ENCODE measurements around the gene CLC.
"Not testable (repeated sequence)": the region's sequence is repeated elsewhere in the genome, so short reads cannot be mapped to it uniquely, and the experiment has no call there.

The CLC gene

DNA sequence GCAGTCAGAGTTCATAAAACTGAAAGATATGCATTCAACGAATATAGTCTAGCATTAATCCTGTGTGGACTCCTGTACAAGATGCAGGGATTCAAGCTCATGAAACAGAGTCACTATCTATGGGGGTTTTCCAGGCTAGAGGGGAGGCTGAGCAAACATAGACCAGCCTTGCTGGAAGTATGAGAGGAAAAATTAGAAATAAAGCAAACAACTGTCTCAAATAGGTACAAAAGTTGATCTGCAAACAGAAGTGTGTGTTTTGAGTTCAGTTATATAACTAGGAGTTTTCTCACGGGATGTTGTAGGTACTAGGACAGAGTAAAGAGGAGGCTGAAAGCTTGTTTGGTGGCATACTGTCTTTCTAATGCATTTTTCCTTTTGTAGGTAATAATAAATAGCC, 42.1 kb downstream of the CLC start:
- Histone ChIP-seq H3K9me3 (ENCODE audit: insufficient read depth, low read length) (no peaks in the 10 kb centered on the region), H3K36me3 (replicated peaks; ENCODE audit: low read depth, low read length) (no peaks in the 10 kb centered on the region), H3K4me1 (ENCODE audit: low read length) (peaks cover under 1% of the 10 kb centered on the region; the same call in 1 of the 2 replicates), H3K9ac (ENCODE audit: low read length) (no peak overlapping the region), H3K79me2 (ENCODE audit: low read length) (no peaks in the 10 kb centered on the region), H3K27me3 (ENCODE audit: low read depth, low read length) (peaks cover 96% of the 10 kb centered on the region), H4K20me1 (ENCODE audit: insufficient read depth, low read length) (no peaks in the 10 kb centered on the region), H3K4me3 (ENCODE audit: low read length) (no peak overlapping the region), H2AFZ (ENCODE audit: low read depth, low read length) (no peak overlapping the region), H3K4me2 (ENCODE audit: low read length) (no peak overlapping the region), H3K27ac (ENCODE audit: low read length) (no peak overlapping the region)
- TF ChIP-seq EZH2phosphoT487 (IDR thresholded peaks at IDR 0.05; ENCODE audit: low read depth): no peak
- TF ChIP-seq, protein P1, sequence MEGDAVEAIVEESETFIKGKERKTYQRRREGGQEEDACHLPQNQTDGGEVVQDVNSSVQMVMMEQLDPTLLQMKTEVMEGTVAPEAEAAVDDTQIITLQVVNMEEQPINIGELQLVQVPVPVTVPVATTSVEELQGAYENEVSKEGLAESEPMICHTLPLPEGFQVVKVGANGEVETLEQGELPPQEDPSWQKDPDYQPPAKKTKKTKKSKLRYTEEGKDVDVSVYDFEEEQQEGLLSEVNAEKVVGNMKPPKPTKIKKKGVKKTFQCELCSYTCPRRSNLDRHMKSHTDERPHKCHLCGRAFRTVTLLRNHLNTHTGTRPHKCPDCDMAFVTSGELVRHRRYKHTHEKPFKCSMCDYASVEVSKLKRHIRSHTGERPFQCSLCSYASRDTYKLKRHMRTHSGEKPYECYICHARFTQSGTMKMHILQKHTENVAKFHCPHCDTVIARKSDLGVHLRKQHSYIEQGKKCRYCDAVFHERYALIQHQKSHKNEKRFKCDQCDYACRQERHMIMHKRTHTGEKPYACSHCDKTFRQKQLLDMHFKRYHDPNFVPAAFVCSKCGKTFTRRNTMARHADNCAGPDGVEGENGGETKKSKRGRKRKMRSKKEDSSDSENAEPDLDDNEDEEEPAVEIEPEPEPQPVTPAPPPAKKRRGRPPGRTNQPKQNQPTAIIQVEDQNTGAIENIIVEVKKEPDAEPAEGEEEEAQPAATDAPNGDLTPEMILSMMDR (IDR thresholded peaks at IDR 0.05; ENCODE audit: low read depth, low read length): no peak

DNA sequence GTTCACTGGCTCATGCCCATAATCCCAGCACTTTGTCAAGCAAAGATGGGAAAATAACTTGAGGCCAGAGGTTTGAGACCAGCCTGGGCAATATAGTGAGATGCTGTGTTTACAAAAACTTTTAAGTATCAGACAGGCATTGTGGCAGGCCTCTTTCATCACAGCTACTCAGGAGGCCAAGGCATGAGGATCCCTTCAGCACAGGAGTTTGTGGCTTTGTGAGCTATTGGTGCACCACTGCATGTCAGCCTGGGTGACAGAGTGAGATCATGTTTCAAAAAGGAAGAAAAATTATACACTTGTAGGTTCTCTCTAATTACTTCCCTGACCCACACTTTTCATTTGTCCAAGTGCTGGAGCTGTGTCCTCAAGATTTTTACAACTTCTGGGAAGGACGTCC, 45.0 kb downstream of the CLC start:
- no peaks in the 10 kb centered on the region for H4K20me1 ChIP-seq (ENCODE audit: insufficient read depth, low read length)
- H3K27ac ChIP-seq (ENCODE audit: low read length): no peak overlapping the region
- H3K4me1 ChIP-seq (ENCODE audit: low read length): peaks cover 15% of the 10 kb centered on the region
- H3K36me3 ChIP-seq (replicated peaks; ENCODE audit: low read depth, low read length): no peaks in the 10 kb centered on the region
- no peaks in the 10 kb centered on the region for H3K79me2 ChIP-seq (ENCODE audit: low read length)
- H3K27me3 ChIP-seq (ENCODE audit: low read depth, low read length): peaks cover 81% of the 10 kb centered on the region
- H3K4me3 ChIP-seq (ENCODE audit: low read length): no peak overlapping the region
- H3K9ac ChIP-seq (ENCODE audit: low read length): no peak overlapping the region
- no peak for TF ChIP-seq EZH2phosphoT487 (IDR thresholded peaks at IDR 0.05; ENCODE audit: low read depth)
- TF ChIP-seq, protein P1 (IDR thresholded peaks at IDR 0.05; ENCODE audit: low read depth, low read length): no peak
- no peak overlapping the region for H2AFZ ChIP-seq (ENCODE audit: low read depth, low read length)
- H3K4me2 ChIP-seq (ENCODE audit: low read length): no peak overlapping the region
- no peaks in the 10 kb centered on the region for H3K9me3 ChIP-seq (ENCODE audit: insufficient read depth, low read length)

DNA sequence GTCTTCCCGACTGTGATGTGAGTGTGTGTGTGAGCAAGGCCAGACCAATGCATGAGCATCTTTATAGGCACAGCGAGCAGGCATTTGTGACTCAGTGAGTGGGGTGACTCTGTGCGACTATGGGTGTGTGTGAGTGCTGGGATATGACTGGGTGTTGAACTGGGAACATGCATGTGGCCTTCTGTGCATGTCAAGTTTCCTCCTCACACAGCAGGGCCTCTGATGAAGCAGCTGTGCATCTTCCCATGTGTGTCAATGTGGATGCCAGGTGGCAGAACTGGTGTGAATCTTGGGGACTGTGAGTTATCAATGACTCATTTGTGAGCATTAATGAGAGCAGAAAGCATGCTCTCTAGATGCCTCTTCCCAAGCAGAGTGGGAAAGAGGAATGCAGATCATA, 45.7 kb downstream of the CLC start:
- no peak overlapping the region for H2AFZ ChIP-seq (ENCODE audit: low read depth, low read length)
- H3K4me2 ChIP-seq (ENCODE audit: low read length): no peak overlapping the region
- no peaks in the 10 kb centered on the region for H3K79me2 ChIP-seq (ENCODE audit: low read length)
- H3K4me3 ChIP-seq (ENCODE audit: low read length): no peak overlapping the region
- no peak overlapping the region for H3K27ac ChIP-seq (ENCODE audit: low read length)
- peaks cover 75% of the 10 kb centered on the region for H3K27me3 ChIP-seq (ENCODE audit: low read depth, low read length)
- H3K36me3 ChIP-seq (replicated peaks; ENCODE audit: low read depth, low read length): no peaks in the 10 kb centered on the region
- no peaks in the 10 kb centered on the region for H3K9me3 ChIP-seq (ENCODE audit: insufficient read depth, low read length)
- TF ChIP-seq, protein P1 (IDR thresholded peaks at IDR 0.05; ENCODE audit: low read depth, low read length): no peak
- TF ChIP-seq EZH2phosphoT487 (IDR thresholded peaks at IDR 0.05; ENCODE audit: low read depth): no peak
- H3K9ac ChIP-seq (ENCODE audit: low read length): no peak overlapping the region
- H3K4me1 ChIP-seq (ENCODE audit: low read length): peaks cover 19% of the 10 kb centered on the region
- no peaks in the 10 kb centered on the region for H4K20me1 ChIP-seq (ENCODE audit: insufficient read depth, low read length)

GRCh38 chr19:39688637-39689036, 49.2 kb downstream of the CLC start:
- not testable (repeated sequence) for H3K79me2 ChIP-seq (ENCODE audit: low read length); H3K9ac ChIP-seq (ENCODE audit: low read length); H2AFZ ChIP-seq (ENCODE audit: low read depth, low read length); H3K36me3 ChIP-seq (replicated peaks; ENCODE audit: low read depth, low read length); H3K4me3 ChIP-seq (ENCODE audit: low read length); H4K20me1 ChIP-seq (ENCODE audit: insufficient read depth, low read length); H3K9me3 ChIP-seq (ENCODE audit: insufficient read depth, low read length)
- Histone ChIP-seq H3K27me3 (ENCODE audit: low read depth, low read length) (peaks cover 70% of the 10 kb centered on the region), H3K4me2 (ENCODE audit: low read length) (peak overlapping the region; percentile 20; the same call in 1 of the 2 replicates), H3K27ac (ENCODE audit: low read length) (peak overlapping the region; percentile 56), H3K4me1 (ENCODE audit: low read length) (peaks cover 19% of the 10 kb centered on the region)

- H3K27ac ChIP-seq (ENCODE audit: low read length): no peak overlapping the region
- H3K9ac ChIP-seq (ENCODE audit: low read length): no peak overlapping the region
- TF ChIP-seq, protein P1 (IDR thresholded peaks at IDR 0.05; ENCODE audit: low read depth, low read length): no peak
- no peak for TF ChIP-seq EZH2phosphoT487 (IDR thresholded peaks at IDR 0.05; ENCODE audit: low read depth)
- H4K20me1 ChIP-seq (ENCODE audit: insufficient read depth, low read length): no peaks in the 10 kb centered on the region
- H3K36me3 ChIP-seq (replicated peaks; ENCODE audit: low read depth, low read length): no peaks in the 10 kb centered on the region
- H3K79me2 ChIP-seq (ENCODE audit: low read length): no peaks in the 10 kb centered on the region
- no peak overlapping the region for H3K4me2 ChIP-seq (ENCODE audit: low read length)
- no peaks in the 10 kb centered on the region for H3K9me3 ChIP-seq (ENCODE audit: insufficient read depth, low read length)
- peaks cover 19% of the 10 kb centered on the region for H3K4me1 ChIP-seq (ENCODE audit: low read length)
- H3K27me3 ChIP-seq (ENCODE audit: low read depth, low read length): peaks cover 66% of the 10 kb centered on the region
- H2AFZ ChIP-seq (ENCODE audit: low read depth, low read length): no peak overlapping the region
- no peak overlapping the region for H3K4me3 ChIP-seq (ENCODE audit: low read length)
These were observed 51.1 kb downstream of the CLC start for GRCh38 chr19:39686739-39687138.
